GM12878 (cell line): Measurements from ENCODE around the gene IFNB1. TPM values are rescaled to one million over a fixed set of nuclear protein-coding genes. Genes with fewer than 3 reads are reported as not detected.

Source experiments
- ATAC-seq: fragments of 200-7000 bp; cut with Tn5 transposase; 3 replicates; pipeline ENCODE4 v1.9.1; 2020; ENCODE audit warnings: mild to moderate bottlenecking, moderate library complexity
- BruUV-seq: library from RNA; stranded (reverse); fragments of 400-500 nt; replicated peaks from 2 replicates; lab custom pipeline; 2021; lab: Mats Ljungman, UMichigan
- CTCF ChIA-PET: fragments of 300-600 bp; sonication (Branson Sonifier 250); formaldehyde crosslinking; extraction: SDS; loops from one replicate; lab custom pipeline; 2021; ENCODE audit warnings: inconsistent platforms; lab: Yijun Ruan, JAX
- POLR2A ChIA-PET: fragments of 350-600 bp; formaldehyde crosslinking; extraction: SDS; loops from one replicate; lab custom pipeline; 2021; ENCODE audit warnings: inconsistent platforms; lab: Charles Lee
- RAD21 ChIA-PET: fragments of 300-600 bp; sonication (Branson Sonifier 250); formaldehyde crosslinking; loops from one replicate; lab custom pipeline; 2023; ENCODE audit warnings: antibody characterized with exemption; ENCODE audit not compliant: unreplicated experiment; lab: Charles Lee
- SMC1A ChIA-PET: fragments of 300-600 bp; sonication (Branson Sonifier 250); formaldehyde crosslinking; loops from one replicate; lab custom pipeline; 2023; ENCODE audit not compliant: unreplicated experiment, uncharacterized antibody; lab: Charles Lee
- DNase-seq: peaks from one replicate; pipeline ENCODE4 v3.0.0-alpha.2; 2011; ENCODE audit warnings: low read depth, low spot score
- FAIRE-seq: peaks from 3 replicates; lab custom pipeline; 2011; peaks lifted over from hg19 to GRCh38; lab: Jason Lieb, UNC
- H2AFZ ChIP-seq: 2 replicates; pipeline ENCODE4 v1.6.0; 2011; ENCODE audit warnings: low read depth, low read length, control low read depth; ENCODE audit not compliant: control insufficient read depth
- H3K27ac ChIP-seq: 2 replicates; pipeline ENCODE4 v1.5.1; 2011; ENCODE audit warnings: control low read depth; ENCODE audit not compliant: control insufficient read depth, insufficient read depth
- H3K27me3 ChIP-seq, 2 experiments: replicated peaks in 1 of 2; 2 replicates each; pipeline versions ENCODE4 v1.6.0 to v1.6.1; 2011; ENCODE audit warnings: low read length in 1 of 2; ENCODE audit not compliant: control insufficient read depth in 2 of 2, insufficient read depth in 2 of 2
- H3K36me3 ChIP-seq, 2 experiments: 2 replicates each; pipeline ENCODE4 v1.5.1; 2011; ENCODE audit warnings: low read length in 1 of 2; ENCODE audit not compliant: control insufficient read depth in 2 of 2, insufficient read depth in 2 of 2
- H3K4me1 ChIP-seq: 2 replicates; pipeline ENCODE4 v1.6.1; 2011; ENCODE audit warnings: mild to moderate bottlenecking, low read length, moderate library complexity, mixed read lengths; ENCODE audit not compliant: control insufficient read depth, insufficient read depth
- H3K4me2 ChIP-seq: 2 replicates; pipeline ENCODE4 v1.6.0; 2011; ENCODE audit warnings: control low read depth; ENCODE audit not compliant: control insufficient read depth, insufficient read depth
- H3K4me3 ChIP-seq: fragments of 200-600 bp; sonication (generic); 2 replicates; pipeline ENCODE4 v1.5.1; 2016
- H3K79me2 ChIP-seq: 2 replicates; pipeline ENCODE4 v1.6.0; 2011; ENCODE audit warnings: low read length; ENCODE audit not compliant: control insufficient read depth, insufficient read depth
- H3K9ac ChIP-seq: 2 replicates; pipeline ENCODE4 v1.8.0; 2011; ENCODE audit warnings: low read length, control low read depth, mixed read lengths; ENCODE audit not compliant: control insufficient read depth, insufficient read depth
- H3K9me3 ChIP-seq: replicated peaks from 3 replicates; pipeline ENCODE4 v1.5.1; 2011; ENCODE audit warnings: mild to moderate bottlenecking, low read length; ENCODE audit not compliant: control insufficient read depth, insufficient read depth
- H4K20me1 ChIP-seq: 2 replicates; pipeline ENCODE4 v1.6.0; 2011; ENCODE audit not compliant: control insufficient read depth, insufficient read depth
- CEBPB ChIP-seq, 2 experiments: fragments of 150-350 bp in 1 of 2; IDR thresholded peaks; 2 replicates each; pipeline ENCODE4 v1.6.1; 2012 to 2014; ENCODE audit warnings: low read depth in 2 of 2, low read length in 2 of 2, borderline replicate concordance in 1 of 2, inconsistent platforms in 1 of 2
- CREM ChIP-seq: IDR thresholded peaks from 2 replicates; pipeline ENCODE4 v1.6.1; 2014; ENCODE audit warnings: antibody characterized with exemption, low read depth
- HDAC2 ChIP-seq: fragments of 200-600 bp; sonication (generic); IDR thresholded peaks from 2 replicates; pipeline ENCODE4 v1.6.1; 2017
- NFYB ChIP-seq: IDR thresholded peaks from 2 replicates; pipeline ENCODE4 v1.6.1; 2011; ENCODE audit warnings: low read depth, mild to moderate bottlenecking, low read length, improper control_type of control experiment, moderate library complexity; ENCODE audit not compliant: insufficient read depth
- NR2C2 ChIP-seq: IDR thresholded peaks from 2 replicates; pipeline ENCODE4 v1.6.1; 2011; ENCODE audit warnings: borderline replicate concordance, low read depth; ENCODE audit not compliant: control insufficient read depth, insufficient read length
- NRF1 ChIP-seq: conservative IDR thresholded peaks from 2 replicates; pipeline ENCODE4 v1.6.1; 2011; ENCODE audit warnings: mild to moderate bottlenecking, low read depth, low read length, improper control_type of control experiment
- SREBF1 ChIP-seq: IDR thresholded peaks from 2 replicates; pipeline ENCODE4 v1.6.1; 2012; ENCODE audit warnings: mild to moderate bottlenecking, low read length
- STAT3 ChIP-seq: IDR thresholded peaks from 2 replicates; pipeline ENCODE4 v1.6.1; 2011; ENCODE audit warnings: low read depth, low read length, improper control_type of control experiment
- TCF3 ChIP-seq: IDR thresholded peaks from 2 replicates; pipeline ENCODE4 v1.6.1; 2012; ENCODE audit warnings: low read depth, mild to moderate bottlenecking, low read length, borderline replicate concordance; ENCODE audit not compliant: insufficient read depth
- WGBS: methylation state at CpG from one replicate; pipeline ENCODE4 v1.1.6; 2016; ENCODE audit warnings: low lambda C conversion rate; ENCODE audit not compliant: insufficient replicate concordance, insufficient coverage; ENCODE audit errors: missing lambda C conversion rate; 5-methylcytosine and 5-hydroxymethylcytosine counted together
- in situ Hi-C: fragments of 300-500 bp; cut with MboI; formaldehyde crosslinking; loops from 9 replicates; pipeline ENCODE4 v1.14.3; 2018; ENCODE audit warnings: mixed read lengths
- intact Hi-C: fragments of 100-400 bp; cut with micrococcal nuclease; formaldehyde crosslinking; loops from one replicate; pipeline ENCODE4 v1.14.2; 2022; ENCODE audit not compliant: unreplicated experiment
- polyA plus RNA-seq, 11 experiments: library from polyadenylated mRNA; depleted of rRNA in 4 of 11; unstranded in 6 of 11; stranded (reverse) in 5 of 11; fragments of >200 nt; fragmentation: Nextera tagmentation in 4 of 11; fragmentation: Illumina TruSeq in 1 of 11; extraction: Ambion mirVana in 4 of 11; extraction: Trizol in 1 of 11; gene quantifications; 1 replicate in 1 of 11; 2 replicates in 10 of 11; pipeline versions ENCODE4 v1.2.1 to v1.2.3, GENCODE V29; 2011 to 2016; ENCODE audit warnings: inconsistent platforms in 2 of 11, missing spikeins in 2 of 11, low read depth in 1 of 11
- total RNA-seq, 4 experiments: library from RNA; depleted of rRNA in 3 of 4; stranded (reverse); fragments of >200 nt in 3 of 4; fragmentation: Illumina TruSeq in 1 of 4; extraction: Trizol in 1 of 4; gene quantifications; 2 replicates each; pipeline versions ENCODE4 v1.2.1 to v1.2.3, GENCODE V29; 2013 to 2021
- TF ChIP-seq, protein P1 (sequence below): IDR thresholded peaks from 2 replicates; pipeline ENCODE4 v1.6.1; 2012; ENCODE audit warnings: improper control_type of control experiment, low read depth, low read length; ENCODE audit not compliant: insufficient replicate concordance
- TF ChIP-seq, protein P2 (sequence below): fragments of 450-650 bp; conservative IDR thresholded peaks from 2 replicates; pipeline ENCODE4 v1.6.1; 2017; ENCODE audit warnings: mild to moderate bottlenecking, moderate library complexity

The IFNB1 gene
- total and polyA plus RNA-seq, 10 of the 15 experiments (the other 5 are each of a cell fraction or from before 2014, with no cell fraction given): 0.18 TPM; not detected in 9

DNA sequence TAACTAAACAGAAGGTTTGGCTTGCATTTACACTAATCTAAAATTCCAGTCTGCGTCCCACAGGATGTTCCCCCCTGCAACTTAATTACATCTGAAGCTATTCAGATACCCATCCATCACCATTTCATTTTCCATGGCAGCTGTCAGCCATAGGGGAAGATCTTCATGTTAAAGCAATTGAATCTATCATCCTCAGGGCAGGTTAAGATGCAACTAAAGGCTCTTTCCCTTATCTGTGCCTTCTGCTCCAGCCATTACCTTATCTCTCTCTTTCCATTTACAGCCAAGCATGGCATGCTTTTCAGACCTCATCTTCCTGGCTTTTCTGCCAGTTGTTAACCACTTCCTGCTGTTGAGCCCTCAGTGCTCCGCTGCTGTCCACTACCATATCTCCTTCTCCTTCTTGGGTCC lies 30.5 kb downstream of the IFNB1 start (continued):
- TF ChIP-seq, protein P1, sequence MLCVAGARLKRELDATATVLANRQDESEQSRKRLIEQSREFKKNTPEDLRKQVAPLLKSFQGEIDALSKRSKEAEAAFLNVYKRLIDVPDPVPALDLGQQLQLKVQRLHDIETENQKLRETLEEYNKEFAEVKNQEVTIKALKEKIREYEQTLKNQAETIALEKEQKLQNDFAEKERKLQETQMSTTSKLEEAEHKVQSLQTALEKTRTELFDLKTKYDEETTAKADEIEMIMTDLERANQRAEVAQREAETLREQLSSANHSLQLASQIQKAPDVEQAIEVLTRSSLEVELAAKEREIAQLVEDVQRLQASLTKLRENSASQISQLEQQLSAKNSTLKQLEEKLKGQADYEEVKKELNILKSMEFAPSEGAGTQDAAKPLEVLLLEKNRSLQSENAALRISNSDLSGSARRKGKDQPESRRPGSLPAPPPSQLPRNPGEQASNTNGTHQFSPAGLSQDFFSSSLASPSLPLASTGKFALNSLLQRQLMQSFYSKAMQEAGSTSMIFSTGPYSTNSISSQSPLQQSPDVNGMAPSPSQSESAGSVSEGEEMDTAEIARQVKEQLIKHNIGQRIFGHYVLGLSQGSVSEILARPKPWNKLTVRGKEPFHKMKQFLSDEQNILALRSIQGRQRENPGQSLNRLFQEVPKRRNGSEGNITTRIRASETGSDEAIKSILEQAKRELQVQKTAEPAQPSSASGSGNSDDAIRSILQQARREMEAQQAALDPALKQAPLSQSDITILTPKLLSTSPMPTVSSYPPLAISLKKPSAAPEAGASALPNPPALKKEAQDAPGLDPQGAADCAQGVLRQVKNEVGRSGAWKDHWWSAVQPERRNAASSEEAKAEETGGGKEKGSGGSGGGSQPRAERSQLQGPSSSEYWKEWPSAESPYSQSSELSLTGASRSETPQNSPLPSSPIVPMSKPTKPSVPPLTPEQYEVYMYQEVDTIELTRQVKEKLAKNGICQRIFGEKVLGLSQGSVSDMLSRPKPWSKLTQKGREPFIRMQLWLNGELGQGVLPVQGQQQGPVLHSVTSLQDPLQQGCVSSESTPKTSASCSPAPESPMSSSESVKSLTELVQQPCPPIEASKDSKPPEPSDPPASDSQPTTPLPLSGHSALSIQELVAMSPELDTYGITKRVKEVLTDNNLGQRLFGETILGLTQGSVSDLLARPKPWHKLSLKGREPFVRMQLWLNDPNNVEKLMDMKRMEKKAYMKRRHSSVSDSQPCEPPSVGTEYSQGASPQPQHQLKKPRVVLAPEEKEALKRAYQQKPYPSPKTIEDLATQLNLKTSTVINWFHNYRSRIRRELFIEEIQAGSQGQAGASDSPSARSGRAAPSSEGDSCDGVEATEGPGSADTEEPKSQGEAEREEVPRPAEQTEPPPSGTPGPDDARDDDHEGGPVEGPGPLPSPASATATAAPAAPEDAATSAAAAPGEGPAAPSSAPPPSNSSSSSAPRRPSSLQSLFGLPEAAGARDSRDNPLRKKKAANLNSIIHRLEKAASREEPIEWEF: no peak
- TF ChIP-seq CREM (no peak), HDAC2 (no peak)

DNA sequence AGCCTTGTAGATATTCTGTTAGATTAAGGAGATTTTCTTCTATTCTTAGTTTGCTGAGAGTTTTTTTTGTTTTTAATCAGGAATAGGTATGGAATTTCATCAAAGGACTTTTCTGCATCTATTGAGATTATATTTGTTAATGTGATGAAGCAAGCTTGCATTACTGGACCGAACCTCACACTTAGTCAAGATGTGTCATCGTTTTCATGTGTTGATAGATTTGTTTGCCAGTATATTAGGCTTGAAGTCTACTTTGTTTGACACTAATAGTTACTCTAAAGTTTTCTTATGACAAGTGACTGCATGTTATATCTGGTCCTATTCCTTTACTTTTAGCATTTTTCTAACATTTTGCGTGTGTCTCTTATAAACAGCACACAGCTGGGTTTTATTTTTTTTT lies 33.9 kb downstream of the IFNB1 start:
- ChIA-PET SMC1A (interaction anchor here (1.0 kb wide), 1 partner anchor 52 kb away, joined by 4 read pairs; no protein-coding TSS in a partner anchor), CTCF (no interaction called here), RAD21 (no interaction called here), POLR2A (no interaction called here)
- 96% methylated on average over 3 of the region's 3 CpGs for WGBS
- BruUV-seq: no TSS peak
- no peaks in the 10 kb centered on the region for H3K36me3 ChIP-seq
- in situ Hi-C loops (no loop called here), intact Hi-C loops (no loop called here)
- 0 out of 2 replicates have a peak, but pooled peaks cover under 1% of the 10 kb centered on the region for H3K4me1 ChIP-seq
- H3K9ac ChIP-seq: no peak overlapping the region
- no peaks in the 10 kb centered on the region for H3K27me3 ChIP-seq
- no peak for FAIRE-seq
- no peaks in the 10 kb centered on the region for H3K79me2 ChIP-seq
- DNase-seq: no peak
- H3K9me3 ChIP-seq: no peaks in the 10 kb centered on the region
- no peaks in the 10 kb centered on the region for H4K20me1 ChIP-seq
- H3K4me3 ChIP-seq: no peak overlapping the region
- no peak overlapping the region for H3K27ac ChIP-seq
- TF ChIP-seq, protein P2, sequence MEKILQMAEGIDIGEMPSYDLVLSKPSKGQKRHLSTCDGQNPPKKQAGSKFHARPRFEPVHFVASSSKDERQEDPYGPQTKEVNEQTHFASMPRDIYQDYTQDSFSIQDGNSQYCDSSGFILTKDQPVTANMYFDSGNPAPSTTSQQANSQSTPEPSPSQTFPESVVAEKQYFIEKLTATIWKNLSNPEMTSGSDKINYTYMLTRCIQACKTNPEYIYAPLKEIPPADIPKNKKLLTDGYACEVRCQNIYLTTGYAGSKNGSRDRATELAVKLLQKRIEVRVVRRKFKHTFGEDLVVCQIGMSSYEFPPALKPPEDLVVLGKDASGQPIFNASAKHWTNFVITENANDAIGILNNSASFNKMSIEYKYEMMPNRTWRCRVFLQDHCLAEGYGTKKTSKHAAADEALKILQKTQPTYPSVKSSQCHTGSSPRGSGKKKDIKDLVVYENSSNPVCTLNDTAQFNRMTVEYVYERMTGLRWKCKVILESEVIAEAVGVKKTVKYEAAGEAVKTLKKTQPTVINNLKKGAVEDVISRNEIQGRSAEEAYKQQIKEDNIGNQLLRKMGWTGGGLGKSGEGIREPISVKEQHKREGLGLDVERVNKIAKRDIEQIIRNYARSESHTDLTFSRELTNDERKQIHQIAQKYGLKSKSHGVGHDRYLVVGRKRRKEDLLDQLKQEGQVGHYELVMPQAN: no peak
- TF ChIP-seq SREBF1 (no peak), CEBPB (IDR thresholded peaks at IDR 0.05; ENCODE audit: borderline replicate concordance in 1 of 2, low read depth in 2 of 2, low read length in 2 of 2) (no peak), STAT3 (no peak), NRF1 (no peak), NR2C2 (no peak), TCF3 (no peak), NFYB (no peak)
- H2AFZ ChIP-seq: no peak overlapping the region
- no peak for ATAC-seq
- H3K4me2 ChIP-seq: no peak overlapping the region
